Effector memory CD4-positive, alpha-beta T cell (primary cell): ENCODE measurements around the gene TRIM15.
A peak's percentile ranks its signal among the peaks of the same experiment; 100 is the strongest.

Experiments
- DNase-seq, 3 donors: peaks; one replicate each; pipeline ENCODE4 v3.0.0-alpha.2; 2020
- H3K27ac ChIP-seq: 2 replicates; pipeline ENCODE4 v1.7.0; 2013; ENCODE audit warnings: mild to moderate bottlenecking, low read length, moderate library complexity; ENCODE audit not compliant: insufficient read depth, poor library complexity, severe bottlenecking
- H3K27me3 ChIP-seq: replicated peaks from 2 replicates; pipeline ENCODE4 v1.7.0; 2013; ENCODE audit warnings: mild to moderate bottlenecking, low read length; ENCODE audit not compliant: insufficient read depth, control insufficient read depth, poor library complexity, severe bottlenecking
- H3K36me3 ChIP-seq: 2 replicates; pipeline ENCODE4 v1.7.0; 2013; ENCODE audit warnings: mild to moderate bottlenecking, low read length, moderate library complexity; ENCODE audit not compliant: control insufficient read depth, insufficient read depth
- H3K4me1 ChIP-seq: 2 replicates; pipeline ENCODE4 v1.7.0; 2013; ENCODE audit warnings: low read length, mild to moderate bottlenecking; ENCODE audit not compliant: control insufficient read depth, insufficient read depth, poor library complexity, severe bottlenecking
- H3K4me3 ChIP-seq: 2 replicates; pipeline ENCODE4 v1.7.0; 2013; ENCODE audit warnings: low read length, low read depth, mild to moderate bottlenecking; ENCODE audit not compliant: insufficient read depth, poor library complexity, severe bottlenecking
- H3K9me3 ChIP-seq: 2 replicates; pipeline ENCODE4 v1.7.0; 2013; ENCODE audit warnings: mild to moderate bottlenecking, low read length, moderate library complexity; ENCODE audit not compliant: control insufficient read depth

Gene TRIM15

GRCh38 chr6:30178837-30179236 is 15.5 kb downstream of the TRIM15 start:
- DNase-seq = no peak
- Histone ChIP-seq H3K36me3 (no peaks in the 10 kb centered on the region), H3K27ac (no peak overlapping the region), H3K4me1 (no peaks in the 10 kb centered on the region), H3K27me3 (peaks cover 4% of the 10 kb centered on the region), H3K4me3 (no peak overlapping the region), H3K9me3 (no peaks in the 10 kb centered on the region)

- no peak overlapping the region for H3K4me3 ChIP-seq
- H3K9me3 ChIP-seq = no peaks in the 10 kb centered on the region
- no peaks in the 10 kb centered on the region for H3K36me3 ChIP-seq
- no peak for DNase-seq
- no peak overlapping the region for H3K27ac ChIP-seq
- no peaks in the 10 kb centered on the region for H3K4me1 ChIP-seq
- H3K27me3 ChIP-seq = peaks cover 4% of the 10 kb centered on the region
Observed at GRCh38 chr6:30180145-30180544, 16.8 kb downstream of the TRIM15 start.

DNA sequence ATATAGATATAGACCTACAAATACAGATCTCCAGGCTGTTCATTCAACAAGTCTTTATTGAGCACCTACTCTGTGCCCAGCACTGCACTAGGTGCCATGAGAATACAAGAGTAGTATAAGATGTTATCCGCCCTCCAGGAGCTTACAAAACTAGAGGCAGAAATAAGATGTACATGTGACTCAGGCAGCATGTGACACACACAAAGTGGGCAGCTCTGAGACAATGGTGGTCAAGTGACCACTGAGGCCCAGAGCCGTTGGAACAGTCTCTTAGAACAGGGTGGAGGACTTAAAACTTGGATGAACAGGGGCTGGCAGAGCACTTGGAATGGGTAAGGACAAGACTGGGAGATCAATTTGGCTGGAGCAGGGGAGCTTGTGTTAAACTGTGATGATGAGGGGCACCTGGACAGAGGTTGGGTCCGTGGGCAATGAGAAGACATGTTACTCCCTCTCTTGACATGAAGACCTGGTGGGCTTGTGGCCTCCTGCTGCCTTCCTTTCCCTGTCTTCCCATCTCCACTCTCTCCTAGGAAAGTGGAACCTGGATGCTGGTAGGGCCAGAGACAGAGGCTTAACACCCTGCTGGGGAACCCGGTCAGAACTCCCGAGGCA is 21.2 kb downstream of the TRIM15 start:
- DNase-seq = no peak
- Histone ChIP-seq H3K27me3 (no peaks in the 10 kb centered on the region), H3K4me1 (no peaks in the 10 kb centered on the region), H3K36me3 (peaks cover 26% of the 10 kb centered on the region), H3K4me3 (no peak overlapping the region), H3K27ac (no peak overlapping the region), H3K9me3 (no peaks in the 10 kb centered on the region)

- no peaks in the 10 kb centered on the region for H3K27me3 ChIP-seq
- H3K9me3 ChIP-seq = no peaks in the 10 kb centered on the region
- no peaks in the 10 kb centered on the region for H3K4me1 ChIP-seq
- no peak for DNase-seq
- peaks cover 40% of the 10 kb centered on the region for H3K36me3 ChIP-seq
- H3K27ac ChIP-seq = no peak overlapping the region
- H3K4me3 ChIP-seq = no peak overlapping the region
Observed at GRCh38 chr6:30185846-30186484, 22.6 kb downstream of the TRIM15 start.

DNA sequence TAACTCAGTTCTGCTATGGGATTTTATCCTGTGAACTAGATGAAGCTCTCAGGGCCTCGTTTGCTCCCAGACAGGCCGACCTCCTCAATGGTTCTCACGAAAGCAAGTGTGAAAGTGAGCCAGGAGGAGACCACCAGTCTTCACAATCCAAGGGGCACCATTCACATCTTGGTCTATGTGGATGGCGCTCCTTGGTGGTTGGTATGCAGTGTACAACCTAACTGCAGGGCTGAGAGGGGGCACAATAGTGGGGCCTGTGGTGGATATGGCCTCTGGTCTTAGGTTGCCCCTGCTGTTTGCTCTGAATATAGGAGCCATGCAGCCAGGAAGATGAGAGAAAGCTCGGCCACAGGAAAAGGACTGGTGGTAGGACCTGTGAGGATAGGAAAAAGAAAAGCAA is 25.2 kb downstream of the TRIM15 start:
- H3K36me3 ChIP-seq = peaks cover 57% of the 10 kb centered on the region
- no peaks in the 10 kb centered on the region for H3K27me3 ChIP-seq
- no peak overlapping the region for H3K27ac ChIP-seq
- DNase-seq = no peak
- H3K4me3 ChIP-seq = no peak overlapping the region
- no peaks in the 10 kb centered on the region for H3K4me1 ChIP-seq
- no peaks in the 10 kb centered on the region for H3K9me3 ChIP-seq

DNA sequence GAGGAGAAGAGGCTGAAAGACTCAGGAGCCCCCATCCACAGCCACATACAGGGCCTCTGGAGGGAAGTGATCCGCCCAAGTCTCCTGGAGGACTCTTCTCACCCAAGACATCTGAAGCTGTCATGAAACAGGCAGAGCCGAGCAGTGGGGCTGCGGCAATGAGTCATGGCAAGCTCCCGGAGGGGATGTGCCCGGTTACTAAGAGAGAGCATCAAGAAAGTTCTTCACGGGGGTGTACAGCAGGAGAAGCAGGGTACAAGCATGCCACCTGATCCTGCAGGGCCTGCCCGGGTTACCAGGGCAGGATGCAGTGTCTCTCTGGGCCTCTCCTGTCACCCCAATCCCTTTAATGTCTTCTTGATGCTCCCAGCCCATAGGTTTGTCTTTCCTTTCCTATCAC is 28.7 kb downstream of the TRIM15 start:
- no peak overlapping the region for H3K4me3 ChIP-seq
- H3K27ac ChIP-seq = no peak overlapping the region
- no peaks in the 10 kb centered on the region for H3K9me3 ChIP-seq
- no peaks in the 10 kb centered on the region for H3K4me1 ChIP-seq
- peaks cover 74% of the 10 kb centered on the region for H3K36me3 ChIP-seq
- DNase-seq = no peak
- H3K27me3 ChIP-seq = no peaks in the 10 kb centered on the region

GRCh38 chr6:30194797-30195690 is 31.7 kb downstream of the TRIM15 start:
- Histone ChIP-seq H3K27me3 (no peaks in the 10 kb centered on the region), H3K4me1 (no peaks in the 10 kb centered on the region), H3K27ac (peak overlapping the region; percentile 21), H3K4me3 (no peak overlapping the region), H3K36me3 (peaks cover 84% of the 10 kb centered on the region), H3K9me3 (no peaks in the 10 kb centered on the region)
- no peak for DNase-seq

GRCh38 chr6:30195951-30196350 is 32.6 kb downstream of the TRIM15 start:
- Histone ChIP-seq H3K36me3 (peaks cover 85% of the 10 kb centered on the region), H3K4me3 (no peak overlapping the region), H3K27ac (no peak overlapping the region), H3K4me1 (no peaks in the 10 kb centered on the region), H3K27me3 (no peaks in the 10 kb centered on the region), H3K9me3 (no peaks in the 10 kb centered on the region)
- no peak for DNase-seq

- peaks cover 85% of the 10 kb centered on the region for H3K36me3 ChIP-seq
- no peak overlapping the region for H3K27ac ChIP-seq
- H3K4me1 ChIP-seq = no peaks in the 10 kb centered on the region
- no peak overlapping the region for H3K4me3 ChIP-seq
- no peak for DNase-seq
- no peaks in the 10 kb centered on the region for H3K27me3 ChIP-seq
- H3K9me3 ChIP-seq = no peaks in the 10 kb centered on the region
Observed at GRCh38 chr6:30196376-30196775, 33.0 kb downstream of the TRIM15 start.
